Measurements from ENCODE around the gene DAPK3.

The DAPK3 gene

GRCh38 chr19:3975637-3976087 is 4.8 kb upstream of the DAPK3 start (continued):
- no peak for TF ChIP-seq ZNF280C (tag by site-specific recombination; IDR thresholded peaks at IDR 0.05)
- no peak for TF ChIP-seq ZNF391 (tag by site-specific recombination; IDR thresholded peaks at IDR 0.05; ENCODE audit: borderline replicate concordance, low read depth)
- TF ChIP-seq GLI4 (tag by site-specific recombination; IDR thresholded peaks at IDR 0.05): no peak
- no peak for TF ChIP-seq TSHZ1 (tag by site-specific recombination; IDR thresholded peaks at IDR 0.05; ENCODE audit: borderline replicate concordance)
- no peak for TF ChIP-seq ZNF155 (tag by site-specific recombination; IDR thresholded peaks at IDR 0.05)
- no peak for TF ChIP-seq SALL2 (tag by site-specific recombination; IDR thresholded peaks at IDR 0.05; ENCODE audit: borderline replicate concordance)
- TF ChIP-seq ZNF645 (tag by site-specific recombination; IDR thresholded peaks at IDR 0.05): no peak

- Histone ChIP-seq H3K4me1 (ENCODE audit: control insufficient read depth, insufficient read depth, low read length) (no peaks in the 10 kb centered on the region), H3K4me3 (ENCODE audit: low read depth, low read length) (no peak overlapping the region), H3K9me3 (ENCODE audit: control insufficient read depth, insufficient read depth, low read depth, low read length) (no peaks in the 10 kb centered on the region), H3K36me3 (ENCODE audit: control insufficient read depth in 2 of 2, insufficient read depth in 1 of 2, low read length in 2 of 2) (peaks cover 18 to 50% of the 10 kb centered on the region in 2 experiments; a peak in 2 of 3 replicates), H3K27ac (ENCODE audit: extremely low read depth, low read depth, low read length) (no peak overlapping the region)
- TF ChIP-seq ZNF792 (tag by site-specific recombination; IDR thresholded peaks at IDR 0.05): no peak
- TF ChIP-seq KLF8 (tag by site-specific recombination; IDR thresholded peaks at IDR 0.05): peak; percentile 41; the same call in 1 of the 2 replicates
- peak; percentile 49 for TF ChIP-seq HIC1 (tag by site-specific recombination; IDR thresholded peaks at IDR 0.05)
- TF ChIP-seq PRDM10 (tag by site-specific recombination; IDR thresholded peaks at IDR 0.05): peak; percentile 89
- no peak for TF ChIP-seq ZNF24 (tag by site-specific recombination; IDR thresholded peaks at IDR 0.05)
- POLR2A ChIA-PET: interaction anchor here (0.8 to 2.8 kb wide), 5 partner anchors 11 to 42 kb away, joined by 3 to 24 read pairs (median 4); partner anchors contain the start of genes EEF2 and NMRK2
- CTCF ChIA-PET: interaction anchor here (1.2 kb wide), 1 partner anchor 12 kb away, joined by 4 read pairs; no protein-coding TSS in a partner anchor
These were observed 4.2 kb upstream of the DAPK3 start for GRCh38 chr19:3975144-3975543.
